Measurements from ENCODE around the gene UCK2. TPM values are rescaled to one million over a fixed set of nuclear protein-coding genes. Genes with fewer than 3 reads are reported as not detected.

The UCK2 gene
- total RNA-seq, 1 experiment from 2014 or later: 91.2 TPM

DNA sequence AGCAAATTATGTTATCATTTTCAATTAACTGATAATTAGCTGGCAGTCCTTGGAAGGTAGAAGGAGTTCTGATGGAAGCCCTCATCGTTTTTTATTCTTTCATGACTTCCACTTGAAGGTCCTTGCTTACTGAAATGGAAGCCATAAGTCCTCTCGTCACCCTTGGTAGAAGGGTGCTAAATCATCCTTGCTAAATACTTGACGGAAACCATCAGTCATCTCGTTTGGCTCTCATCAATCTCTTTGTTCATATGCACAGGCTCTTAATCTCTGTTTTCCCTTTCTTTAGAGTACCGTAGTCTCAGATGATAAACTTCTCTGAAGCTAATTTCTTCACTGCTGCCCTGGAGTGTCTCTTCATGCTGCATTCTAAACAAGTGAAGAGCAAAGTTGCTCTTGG, 34.5 kb downstream of the UCK2 start:
- no peak for DNase-seq (ENCODE audit: low read depth, low spot score)
- no peak overlapping the region for H3K4me3 ChIP-seq (ENCODE audit: low read depth in 2 of 2, low read length in 2 of 2)
- intact Hi-C loops (cut with micrococcal nuclease; ENCODE audit: unreplicated experiment): no loop called here
- TF ChIP-seq TCF7L2 (IDR thresholded peaks at IDR 0.05; ENCODE audit: low read depth, low read length): no peak
- TF ChIP-seq, protein P1, sequence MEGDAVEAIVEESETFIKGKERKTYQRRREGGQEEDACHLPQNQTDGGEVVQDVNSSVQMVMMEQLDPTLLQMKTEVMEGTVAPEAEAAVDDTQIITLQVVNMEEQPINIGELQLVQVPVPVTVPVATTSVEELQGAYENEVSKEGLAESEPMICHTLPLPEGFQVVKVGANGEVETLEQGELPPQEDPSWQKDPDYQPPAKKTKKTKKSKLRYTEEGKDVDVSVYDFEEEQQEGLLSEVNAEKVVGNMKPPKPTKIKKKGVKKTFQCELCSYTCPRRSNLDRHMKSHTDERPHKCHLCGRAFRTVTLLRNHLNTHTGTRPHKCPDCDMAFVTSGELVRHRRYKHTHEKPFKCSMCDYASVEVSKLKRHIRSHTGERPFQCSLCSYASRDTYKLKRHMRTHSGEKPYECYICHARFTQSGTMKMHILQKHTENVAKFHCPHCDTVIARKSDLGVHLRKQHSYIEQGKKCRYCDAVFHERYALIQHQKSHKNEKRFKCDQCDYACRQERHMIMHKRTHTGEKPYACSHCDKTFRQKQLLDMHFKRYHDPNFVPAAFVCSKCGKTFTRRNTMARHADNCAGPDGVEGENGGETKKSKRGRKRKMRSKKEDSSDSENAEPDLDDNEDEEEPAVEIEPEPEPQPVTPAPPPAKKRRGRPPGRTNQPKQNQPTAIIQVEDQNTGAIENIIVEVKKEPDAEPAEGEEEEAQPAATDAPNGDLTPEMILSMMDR (IDR thresholded peaks at IDR 0.05): no peak
- TF ChIP-seq POLR2AphosphoS5 (IDR thresholded peaks at IDR 0.05; ENCODE audit: low read depth, low read length): no peak
- TF ChIP-seq SIN3A (IDR thresholded peaks at IDR 0.05; ENCODE audit: borderline replicate concordance, insufficient read depth, low read depth, low read length): no peak
- TF ChIP-seq, protein P2, sequence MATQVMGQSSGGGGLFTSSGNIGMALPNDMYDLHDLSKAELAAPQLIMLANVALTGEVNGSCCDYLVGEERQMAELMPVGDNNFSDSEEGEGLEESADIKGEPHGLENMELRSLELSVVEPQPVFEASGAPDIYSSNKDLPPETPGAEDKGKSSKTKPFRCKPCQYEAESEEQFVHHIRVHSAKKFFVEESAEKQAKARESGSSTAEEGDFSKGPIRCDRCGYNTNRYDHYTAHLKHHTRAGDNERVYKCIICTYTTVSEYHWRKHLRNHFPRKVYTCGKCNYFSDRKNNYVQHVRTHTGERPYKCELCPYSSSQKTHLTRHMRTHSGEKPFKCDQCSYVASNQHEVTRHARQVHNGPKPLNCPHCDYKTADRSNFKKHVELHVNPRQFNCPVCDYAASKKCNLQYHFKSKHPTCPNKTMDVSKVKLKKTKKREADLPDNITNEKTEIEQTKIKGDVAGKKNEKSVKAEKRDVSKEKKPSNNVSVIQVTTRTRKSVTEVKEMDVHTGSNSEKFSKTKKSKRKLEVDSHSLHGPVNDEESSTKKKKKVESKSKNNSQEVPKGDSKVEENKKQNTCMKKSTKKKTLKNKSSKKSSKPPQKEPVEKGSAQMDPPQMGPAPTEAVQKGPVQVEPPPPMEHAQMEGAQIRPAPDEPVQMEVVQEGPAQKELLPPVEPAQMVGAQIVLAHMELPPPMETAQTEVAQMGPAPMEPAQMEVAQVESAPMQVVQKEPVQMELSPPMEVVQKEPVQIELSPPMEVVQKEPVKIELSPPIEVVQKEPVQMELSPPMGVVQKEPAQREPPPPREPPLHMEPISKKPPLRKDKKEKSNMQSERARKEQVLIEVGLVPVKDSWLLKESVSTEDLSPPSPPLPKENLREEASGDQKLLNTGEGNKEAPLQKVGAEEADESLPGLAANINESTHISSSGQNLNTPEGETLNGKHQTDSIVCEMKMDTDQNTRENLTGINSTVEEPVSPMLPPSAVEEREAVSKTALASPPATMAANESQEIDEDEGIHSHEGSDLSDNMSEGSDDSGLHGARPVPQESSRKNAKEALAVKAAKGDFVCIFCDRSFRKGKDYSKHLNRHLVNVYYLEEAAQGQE (IDR thresholded peaks at IDR 0.05; ENCODE audit: insufficient read depth in 1 of 2, low read depth in 2 of 2, low read length in 1 of 2): no peak
- no peaks in the 10 kb centered on the region; the same call in 1 of the 2 replicates for H3K36me3 ChIP-seq (ENCODE audit: control insufficient read depth, insufficient read depth, low read length)
- H3K9me3 ChIP-seq (ENCODE audit: control insufficient read depth, insufficient read depth, low read depth, low read length): no peaks in the 10 kb centered on the region
- H3K4me1 ChIP-seq (ENCODE audit: control insufficient read depth, insufficient read depth, low read length): peaks cover 5% of the 10 kb centered on the region
- no peak for ATAC-seq
- ChIA-PET POLR2A (no interaction called here), CTCF (no interaction called here)
- no TSS peak for BruUV-seq (replicated peaks)
- no peaks in the 10 kb centered on the region for H3K27me3 ChIP-seq (ENCODE audit: control insufficient read depth, insufficient read depth, low read length)
- in situ Hi-C loops (cut with HindIII; ENCODE audit: low pct_unique_long_range_greater_than_20kb, low sequenced_read_pairs): no loop called here
- H3K27ac ChIP-seq (ENCODE audit: low read length): no peak overlapping the region

DNA sequence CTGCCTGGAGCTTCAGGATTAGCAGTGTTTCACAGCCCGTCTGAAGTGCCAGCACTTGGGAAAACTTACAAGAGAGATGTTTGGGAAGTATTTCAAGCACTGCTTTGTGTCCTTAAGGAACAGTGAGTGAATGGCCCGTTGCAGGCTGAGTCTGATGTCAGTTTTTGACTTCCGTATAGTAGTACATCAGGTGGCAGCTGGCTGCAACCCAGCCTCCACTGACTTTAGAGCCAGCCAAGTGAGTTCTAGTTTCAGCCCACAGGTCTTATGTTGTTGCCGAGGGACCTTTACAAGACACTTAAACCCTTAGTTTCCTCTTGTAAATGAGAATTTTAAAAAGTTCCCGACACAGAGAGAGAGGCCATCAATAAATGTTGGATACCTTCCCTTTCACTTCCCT, 35.0 kb downstream of the UCK2 start:
- intact Hi-C loops (cut with micrococcal nuclease; ENCODE audit: unreplicated experiment) (no loop called here), in situ Hi-C loops (cut with HindIII; ENCODE audit: low pct_unique_long_range_greater_than_20kb, low sequenced_read_pairs) (no loop called here)
- BruUV-seq (replicated peaks): no TSS peak
- Histone ChIP-seq H3K4me1 (ENCODE audit: control insufficient read depth, insufficient read depth, low read length) (peaks cover 5% of the 10 kb centered on the region), H3K9me3 (ENCODE audit: control insufficient read depth, insufficient read depth, low read depth, low read length) (no peaks in the 10 kb centered on the region), H3K27ac (ENCODE audit: low read length) (no peak overlapping the region), H3K4me3 (ENCODE audit: low read depth in 2 of 2, low read length in 2 of 2) (no peak overlapping the region), H3K36me3 (ENCODE audit: control insufficient read depth, insufficient read depth, low read length) (no peaks in the 10 kb centered on the region; the same call in 1 of the 2 replicates), H3K27me3 (ENCODE audit: control insufficient read depth, insufficient read depth, low read length) (no peaks in the 10 kb centered on the region)
- ChIA-PET POLR2A (no interaction called here), CTCF (interaction anchor here (0.6 kb wide), 1 partner anchor 60 kb away, joined by 3 read pairs; no protein-coding TSS in a partner anchor)
- ATAC-seq: no peak
- no peak for DNase-seq (ENCODE audit: low read depth, low spot score)
- TF ChIP-seq, protein P1 (IDR thresholded peaks at IDR 0.05): no peak
- TF ChIP-seq SIN3A (IDR thresholded peaks at IDR 0.05; ENCODE audit: borderline replicate concordance, insufficient read depth, low read depth, low read length) (no peak), POLR2AphosphoS5 (IDR thresholded peaks at IDR 0.05; ENCODE audit: low read depth, low read length) (no peak), TCF7L2 (IDR thresholded peaks at IDR 0.05; ENCODE audit: low read depth, low read length) (no peak)
- TF ChIP-seq, protein P2 (IDR thresholded peaks at IDR 0.05; ENCODE audit: insufficient read depth in 1 of 2, low read depth in 2 of 2, low read length in 1 of 2): no peak
